ENCODE results near the gene ANO10. TPM values are rescaled to one million over a fixed set of nuclear protein-coding genes. Genes with fewer than 3 reads are reported as not detected.

Gene ANO10
- total and polyA plus RNA-seq, 5 donors from 2014 or later: 5.3 to 9.8 (median 6.5) TPM

- no peak overlapping the region for H3K4me3 ChIP-seq (ENCODE audit: low read depth, low read length)
- Mint-ChIP-seq H3K4me3 (no peak overlapping the region), H3K4me1 (peaks cover 8 to 27% (median 15%) of the 10 kb centered on the region in 4 donors)
Observed at GRCh38 chr3:43410592-43410991, 211.2 kb downstream of the ANO10 start.

GRCh38 chr3:43409506-43409905 is 212.3 kb downstream of the ANO10 start:
- ATAC-seq (ENCODE audit: low read depth in 2 of 2): no peak
- Mint-ChIP-seq H3K27me3 (no peaks in the 10 kb centered on the region), H3K9me3 (no peaks in the 10 kb centered on the region), H3K36me3 (peaks cover 9% of the 10 kb centered on the region), H3K27ac (no peak overlapping the region), H3K4me1 (peaks cover 8 to 27% (median 15%) of the 10 kb centered on the region in 4 donors), H3K4me3 (no peak overlapping the region)
- H3K27me3 ChIP-seq (ENCODE audit: control insufficient read depth, insufficient read depth, low read length): no peaks in the 10 kb centered on the region
- no peak overlapping the region for H3K27ac ChIP-seq (ENCODE audit: insufficient read depth, low read length, poor library complexity, severe bottlenecking)
- H3K36me3 ChIP-seq (ENCODE audit: control insufficient read depth, insufficient read depth, low read length): no peaks in the 10 kb centered on the region
- H3K4me3 ChIP-seq (ENCODE audit: low read depth, low read length): no peak overlapping the region
- peaks cover 6% of the 10 kb centered on the region for H3K4me1 ChIP-seq (ENCODE audit: control insufficient read depth, insufficient read depth, low read length, poor library complexity, severe bottlenecking)
- no peaks in the 10 kb centered on the region for H3K9me3 ChIP-seq (ENCODE audit: control insufficient read depth in 2 of 2, low read length in 2 of 2)
- no peak for DNase-seq

More at GRCh38 chr3:43410592-43410991, 211.2 kb downstream of the ANO10 start:
- H3K9me3 Mint-ChIP-seq: no peaks in the 10 kb centered on the region
- H3K4me1 ChIP-seq (ENCODE audit: control insufficient read depth, insufficient read depth, low read length, poor library complexity, severe bottlenecking): peaks cover 6% of the 10 kb centered on the region
- DNase-seq: no peak
- peaks cover 9% of the 10 kb centered on the region for H3K36me3 Mint-ChIP-seq
- H3K27me3 ChIP-seq (ENCODE audit: control insufficient read depth, insufficient read depth, low read length): no peaks in the 10 kb centered on the region
- no peaks in the 10 kb centered on the region for H3K9me3 ChIP-seq (ENCODE audit: control insufficient read depth in 2 of 2, low read length in 2 of 2)
- no peak for ATAC-seq (ENCODE audit: low read depth in 2 of 2)
- no peak overlapping the region for H3K27ac ChIP-seq (ENCODE audit: insufficient read depth, low read length, poor library complexity, severe bottlenecking)
- H3K36me3 ChIP-seq (ENCODE audit: control insufficient read depth, insufficient read depth, low read length): no peaks in the 10 kb centered on the region
- no peak overlapping the region for H3K27ac Mint-ChIP-seq
- no peaks in the 10 kb centered on the region for H3K27me3 Mint-ChIP-seq

- H3K4me1 Mint-ChIP-seq: peaks cover 0 to 8% (median 3%) of the 10 kb centered on the region in 4 donors
- H3K27me3 ChIP-seq (ENCODE audit: control insufficient read depth, insufficient read depth, low read length): no peaks in the 10 kb centered on the region
- H3K4me1 ChIP-seq (ENCODE audit: control insufficient read depth, insufficient read depth, low read length, poor library complexity, severe bottlenecking): no peaks in the 10 kb centered on the region
- DNase-seq (no peak), ATAC-seq (ENCODE audit: low read depth in 2 of 2) (no peak)
- no peak overlapping the region for H3K4me3 ChIP-seq (ENCODE audit: low read depth, low read length)
- H3K27ac ChIP-seq (ENCODE audit: insufficient read depth, low read length, poor library complexity, severe bottlenecking): no peak overlapping the region
- H3K9me3 ChIP-seq (ENCODE audit: control insufficient read depth in 2 of 2, low read length in 2 of 2): no peaks in the 10 kb centered on the region
- H3K4me3 Mint-ChIP-seq: no peak overlapping the region
- H3K27me3 Mint-ChIP-seq: no peaks in the 10 kb centered on the region
- H3K36me3 ChIP-seq (ENCODE audit: control insufficient read depth, insufficient read depth, low read length): no peaks in the 10 kb centered on the region
- no peaks in the 10 kb centered on the region for H3K9me3 Mint-ChIP-seq
- H3K36me3 Mint-ChIP-seq: peaks cover 9% of the 10 kb centered on the region
- no peak overlapping the region for H3K27ac Mint-ChIP-seq
Observed at GRCh38 chr3:43406643-43407023, 215.2 kb downstream of the ANO10 start.

- Mint-ChIP-seq H3K4me1 (peaks cover 0 to 8% (median 3%) of the 10 kb centered on the region in 4 donors), H3K4me3 (no peak overlapping the region), H3K9me3 (no peaks in the 10 kb centered on the region), H3K36me3 (peaks cover 9% of the 10 kb centered on the region), H3K27me3 (no peaks in the 10 kb centered on the region), H3K27ac (no peak overlapping the region)
- no peaks in the 10 kb centered on the region for H3K4me1 ChIP-seq (ENCODE audit: control insufficient read depth, insufficient read depth, low read length, poor library complexity, severe bottlenecking)
- no peaks in the 10 kb centered on the region for H3K36me3 ChIP-seq (ENCODE audit: control insufficient read depth, insufficient read depth, low read length)
- H3K27me3 ChIP-seq (ENCODE audit: control insufficient read depth, insufficient read depth, low read length): no peaks in the 10 kb centered on the region
- H3K27ac ChIP-seq (ENCODE audit: insufficient read depth, low read length, poor library complexity, severe bottlenecking): no peak overlapping the region
- H3K4me3 ChIP-seq (ENCODE audit: low read depth, low read length): no peak overlapping the region
- no peaks in the 10 kb centered on the region for H3K9me3 ChIP-seq (ENCODE audit: control insufficient read depth in 2 of 2, low read length in 2 of 2)
- DNase-seq: peak in 1 of 3 donors; percentile 7
- ATAC-seq (ENCODE audit: low read depth in 2 of 2): no peak
Observed at GRCh38 chr3:43405888-43406642, 215.7 kb downstream of the ANO10 start.

- ATAC-seq (ENCODE audit: low read depth in 2 of 2): no peak
- Mint-ChIP-seq H3K4me1 (peaks cover 6 to 12% (median 6%) of the 10 kb centered on the region in 4 donors), H3K27ac (no peak overlapping the region)
Observed at GRCh38 chr3:43400781-43401730, 220.8 kb downstream of the ANO10 start.

GRCh38 chr3:43400167-43400566 is 221.6 kb downstream of the ANO10 start:
- Histone ChIP-seq H3K9me3 (ENCODE audit: control insufficient read depth in 2 of 2, low read length in 2 of 2) (no peaks in the 10 kb centered on the region), H3K27ac (ENCODE audit: insufficient read depth, low read length, poor library complexity, severe bottlenecking) (no peak overlapping the region), H3K4me3 (ENCODE audit: low read depth, low read length) (no peak overlapping the region), H3K27me3 (ENCODE audit: control insufficient read depth, insufficient read depth, low read length) (no peaks in the 10 kb centered on the region), H3K36me3 (ENCODE audit: control insufficient read depth, insufficient read depth, low read length) (no peaks in the 10 kb centered on the region), H3K4me1 (ENCODE audit: control insufficient read depth, insufficient read depth, low read length, poor library complexity, severe bottlenecking) (no peaks in the 10 kb centered on the region)
- Mint-ChIP-seq H3K9me3 (peaks cover 0 to 2% (median 0%) of the 10 kb centered on the region in 7 donors), H3K4me1 (peaks cover 5 to 12% (median 6%) of the 10 kb centered on the region in 4 donors), H3K27me3 (no peaks in the 10 kb centered on the region), H3K27ac (no peak overlapping the region), H3K36me3 (peaks cover 4% of the 10 kb centered on the region), H3K4me3 (no peak overlapping the region)
- DNase-seq (no peak), ATAC-seq (ENCODE audit: low read depth in 2 of 2) (no peak)

More at GRCh38 chr3:43400781-43401730, 220.8 kb downstream of the ANO10 start:
- no peak for DNase-seq
- Histone ChIP-seq H3K36me3 (ENCODE audit: control insufficient read depth, insufficient read depth, low read length) (no peaks in the 10 kb centered on the region), H3K4me1 (ENCODE audit: control insufficient read depth, insufficient read depth, low read length, poor library complexity, severe bottlenecking) (no peaks in the 10 kb centered on the region), H3K4me3 (ENCODE audit: low read depth, low read length) (no peak overlapping the region), H3K9me3 (ENCODE audit: control insufficient read depth in 2 of 2, low read length in 2 of 2) (no peaks in the 10 kb centered on the region), H3K27me3 (ENCODE audit: control insufficient read depth, insufficient read depth, low read length) (no peaks in the 10 kb centered on the region), H3K27ac (ENCODE audit: insufficient read depth, low read length, poor library complexity, severe bottlenecking) (no peak overlapping the region)
- H3K4me3 Mint-ChIP-seq: no peak overlapping the region
- peaks cover 0 to 2% (median 0%) of the 10 kb centered on the region in 7 donors for H3K9me3 Mint-ChIP-seq
- peaks cover 4% of the 10 kb centered on the region for H3K36me3 Mint-ChIP-seq
- H3K27me3 Mint-ChIP-seq: no peaks in the 10 kb centered on the region

DNA sequence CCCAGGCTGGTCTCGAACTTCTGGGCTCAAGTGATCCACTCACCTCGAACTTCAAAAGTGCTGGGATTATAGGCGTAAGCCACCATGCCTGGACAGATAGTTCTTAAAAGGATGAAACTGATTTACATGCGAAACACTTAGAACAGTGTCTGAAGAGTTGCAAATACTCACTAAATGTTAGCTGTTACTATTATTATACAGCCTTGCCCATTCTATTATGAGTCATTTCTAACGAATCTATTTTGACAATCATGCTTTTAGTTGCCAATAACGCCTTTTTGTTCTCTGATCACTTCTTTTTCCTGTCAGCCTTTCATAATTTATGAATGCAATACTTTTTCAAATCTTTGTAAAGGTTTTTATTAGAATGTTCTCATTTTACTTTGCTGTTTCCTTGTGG is 222.8 kb downstream of the ANO10 start:
- H3K27me3 ChIP-seq (ENCODE audit: control insufficient read depth, insufficient read depth, low read length): no peaks in the 10 kb centered on the region
- Mint-ChIP-seq H3K36me3 (peaks cover 4% of the 10 kb centered on the region), H3K27ac (peak overlapping the region in 1 of 3 donors; percentile 32), H3K4me1 (peaks cover 6 to 12% (median 11%) of the 10 kb centered on the region in 4 donors), H3K27me3 (no peaks in the 10 kb centered on the region), H3K9me3 (peaks cover 0 to 2% (median 0%) of the 10 kb centered on the region in 7 donors), H3K4me3 (no peak overlapping the region)
- no peak overlapping the region for H3K4me3 ChIP-seq (ENCODE audit: low read depth, low read length)
- H3K9me3 ChIP-seq (ENCODE audit: control insufficient read depth in 2 of 2, low read length in 2 of 2): no peaks in the 10 kb centered on the region
- H3K27ac ChIP-seq (ENCODE audit: insufficient read depth, low read length, poor library complexity, severe bottlenecking): no peak overlapping the region
- H3K36me3 ChIP-seq (ENCODE audit: control insufficient read depth, insufficient read depth, low read length): no peaks in the 10 kb centered on the region
- DNase-seq (no peak), ATAC-seq (ENCODE audit: low read depth in 2 of 2) (no peak)
- H3K4me1 ChIP-seq (ENCODE audit: control insufficient read depth, insufficient read depth, low read length, poor library complexity, severe bottlenecking): no peaks in the 10 kb centered on the region

Measured in CD4-positive, CD25-positive, alpha-beta regulatory T cell (primary cell).